ENCODE measurements around the gene ITSN1.

Gene ITSN1

DNA sequence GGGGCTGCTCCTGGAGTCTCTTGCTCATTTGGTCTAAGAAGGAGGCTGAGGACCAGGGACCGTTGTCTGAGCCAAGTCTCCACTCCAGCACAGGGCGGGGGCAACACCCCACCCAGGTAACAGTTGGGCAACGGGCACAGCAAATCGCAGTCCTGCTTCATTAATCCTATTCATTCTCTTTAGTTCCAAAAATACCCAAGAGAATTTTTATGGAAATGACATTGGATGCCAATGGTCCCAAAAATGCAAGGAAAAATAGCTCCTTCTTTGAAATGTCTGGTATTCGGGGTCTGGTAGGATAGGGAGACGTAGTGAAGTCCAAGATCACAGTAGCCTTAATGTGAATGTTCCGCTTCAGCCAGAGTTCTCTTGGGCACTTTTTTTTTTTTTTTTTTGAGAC is 199.3 kb downstream of the ITSN1 start:
- Histone ChIP-seq H3K9ac (ENCODE audit: low read depth in 1 of 2, low read length in 2 of 2) (no peak overlapping the region), H3K9me3 (ENCODE audit: control insufficient read depth in 1 of 2, low read length in 2 of 2) (peaks cover 0 to 5% of the 10 kb centered on the region in 2 donors), H3K4me3 (ENCODE audit: low read depth in 1 of 2, low read length in 2 of 2) (no peak overlapping the region), H3K27me3 (ENCODE audit: control insufficient read depth in 1 of 2, insufficient read depth in 2 of 2, low read length in 2 of 2) (no peaks in the 10 kb centered on the region), H3K4me1 (ENCODE audit: control insufficient read depth in 1 of 2, insufficient read depth in 2 of 2, low read length in 2 of 2) (no peaks in the 10 kb centered on the region), H3K36me3 (ENCODE audit: control insufficient read depth in 1 of 2, insufficient read depth in 2 of 2, low read length in 2 of 2) (peaks cover 3 to 4% of the 10 kb centered on the region in 2 donors), H3K27ac (ENCODE audit: low read depth, low read length) (no peak overlapping the region)

DNA sequence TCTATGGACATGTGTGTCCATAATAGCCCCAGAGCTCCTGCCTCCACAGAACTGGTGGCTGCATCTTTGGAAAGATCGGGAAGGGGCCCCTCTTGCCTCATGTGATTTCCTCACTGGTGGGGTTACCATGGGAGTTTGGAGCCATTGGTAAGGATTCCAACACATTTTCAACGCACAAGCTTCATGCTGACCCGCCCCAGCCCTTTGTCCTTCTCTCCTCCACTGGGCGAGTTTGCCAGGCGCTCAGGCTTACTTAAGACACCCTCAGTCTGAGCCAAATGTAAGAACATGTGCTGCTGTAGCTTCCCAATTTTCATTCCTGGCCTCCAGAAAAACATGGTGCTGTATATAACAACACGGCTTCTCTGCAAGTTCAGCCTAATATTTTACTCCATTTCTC is 200.9 kb downstream of the ITSN1 start:
- H3K27ac ChIP-seq (ENCODE audit: low read depth, low read length): no peak overlapping the region
- H3K4me3 ChIP-seq (ENCODE audit: low read depth in 1 of 2, low read length in 2 of 2): no peak overlapping the region
- H3K9ac ChIP-seq (ENCODE audit: low read depth in 1 of 2, low read length in 2 of 2): no peak overlapping the region
- peaks cover 0 to 5% of the 10 kb centered on the region in 2 donors for H3K9me3 ChIP-seq (ENCODE audit: control insufficient read depth in 1 of 2, low read length in 2 of 2)
- no peaks in the 10 kb centered on the region for H3K27me3 ChIP-seq (ENCODE audit: control insufficient read depth in 1 of 2, insufficient read depth in 2 of 2, low read length in 2 of 2)
- H3K36me3 ChIP-seq (ENCODE audit: control insufficient read depth in 1 of 2, insufficient read depth in 2 of 2, low read length in 2 of 2): peaks cover 3 to 4% of the 10 kb centered on the region in 2 donors
- H3K4me1 ChIP-seq (ENCODE audit: control insufficient read depth in 1 of 2, insufficient read depth in 2 of 2, low read length in 2 of 2): peaks cover 0 to 4% of the 10 kb centered on the region in 2 donors

DNA sequence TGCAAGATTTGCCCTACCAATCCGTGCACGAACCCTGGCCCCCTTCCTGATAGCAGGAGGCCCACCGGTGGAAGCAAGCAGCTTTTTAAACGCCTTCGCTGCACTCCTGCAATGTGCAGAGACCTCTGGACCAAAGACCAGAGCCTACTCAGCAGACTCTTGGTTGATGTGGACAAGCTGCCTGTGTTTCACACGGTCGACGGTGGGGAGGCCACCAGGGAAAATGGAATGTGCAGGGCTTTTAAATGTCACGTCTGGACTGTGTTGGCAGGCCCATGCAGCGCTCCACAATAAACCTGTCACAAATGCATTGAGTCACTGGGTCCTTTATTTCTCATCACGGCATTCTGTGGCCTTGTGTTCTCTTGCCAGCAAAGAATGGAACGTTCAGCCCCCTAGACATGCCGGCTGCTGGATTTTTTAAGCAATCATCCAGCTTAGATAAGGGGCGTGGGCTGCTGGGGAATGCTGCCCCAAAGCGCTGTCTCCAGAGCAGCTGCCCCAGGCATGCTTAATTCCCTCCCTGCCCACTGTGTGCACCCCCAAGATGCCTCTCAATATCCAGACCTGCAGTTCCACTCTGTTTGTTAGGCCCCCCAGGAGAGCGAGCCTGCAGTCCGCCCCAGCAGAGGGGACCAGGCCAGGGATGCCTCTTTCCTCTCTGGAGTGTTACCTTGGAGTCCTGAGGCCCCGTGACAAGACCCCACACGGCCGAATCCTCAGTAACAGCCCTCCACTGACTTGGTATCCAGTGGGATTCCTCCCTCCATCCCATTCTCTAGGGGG is 202.0 kb downstream of the ITSN1 start:
- Histone ChIP-seq H3K4me1 (ENCODE audit: control insufficient read depth in 1 of 2, insufficient read depth in 2 of 2, low read length in 2 of 2) (peaks cover 0 to 9% of the 10 kb centered on the region in 2 donors), H3K27me3 (ENCODE audit: control insufficient read depth in 1 of 2, insufficient read depth in 2 of 2, low read length in 2 of 2) (no peaks in the 10 kb centered on the region), H3K27ac (ENCODE audit: low read depth, low read length) (no peak overlapping the region)

DNA sequence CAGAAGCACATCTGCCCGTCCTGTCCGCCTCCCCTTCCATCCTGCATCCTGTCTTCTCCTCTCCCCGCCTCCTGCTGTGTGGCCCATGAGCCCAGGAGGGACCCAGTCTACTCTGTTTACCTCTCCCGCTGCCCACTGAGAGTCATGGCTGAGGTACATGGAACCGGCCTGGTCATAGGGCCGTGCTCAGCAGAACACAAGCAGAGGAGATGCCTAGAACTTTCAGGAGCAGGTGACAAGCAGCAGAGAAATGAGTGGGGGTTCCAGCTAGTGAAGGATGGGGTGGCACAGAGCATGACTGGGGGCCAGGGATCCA is 202.5 kb downstream of the ITSN1 start:
- no peak overlapping the region for H3K4me3 ChIP-seq (ENCODE audit: low read depth in 1 of 2, low read length in 2 of 2)
- no peak overlapping the region for H3K27ac ChIP-seq (ENCODE audit: low read depth, low read length)
- no peaks in the 10 kb centered on the region for H3K27me3 ChIP-seq (ENCODE audit: control insufficient read depth in 1 of 2, insufficient read depth in 2 of 2, low read length in 2 of 2)
- peaks cover 0 to 9% of the 10 kb centered on the region in 2 donors for H3K4me1 ChIP-seq (ENCODE audit: control insufficient read depth in 1 of 2, insufficient read depth in 2 of 2, low read length in 2 of 2)
- H3K36me3 ChIP-seq (ENCODE audit: control insufficient read depth in 1 of 2, insufficient read depth in 2 of 2, low read length in 2 of 2): no peaks in the 10 kb centered on the region
- peaks cover 0 to 5% of the 10 kb centered on the region in 2 donors for H3K9me3 ChIP-seq (ENCODE audit: control insufficient read depth in 1 of 2, low read length in 2 of 2)
- H3K9ac ChIP-seq (ENCODE audit: low read depth in 1 of 2, low read length in 2 of 2): no peak overlapping the region

More for the DNA sequence above, 202.0 kb downstream of the ITSN1 start:
- Histone ChIP-seq H3K4me3 (ENCODE audit: low read depth in 1 of 2, low read length in 2 of 2) (no peak overlapping the region), H3K9me3 (ENCODE audit: control insufficient read depth in 1 of 2, low read length in 2 of 2) (peaks cover 0 to 5% of the 10 kb centered on the region in 2 donors), H3K9ac (ENCODE audit: low read depth in 1 of 2, low read length in 2 of 2) (no peak overlapping the region), H3K36me3 (ENCODE audit: control insufficient read depth in 1 of 2, insufficient read depth in 2 of 2, low read length in 2 of 2) (peaks cover 3 to 4% of the 10 kb centered on the region in 2 donors)

DNA sequence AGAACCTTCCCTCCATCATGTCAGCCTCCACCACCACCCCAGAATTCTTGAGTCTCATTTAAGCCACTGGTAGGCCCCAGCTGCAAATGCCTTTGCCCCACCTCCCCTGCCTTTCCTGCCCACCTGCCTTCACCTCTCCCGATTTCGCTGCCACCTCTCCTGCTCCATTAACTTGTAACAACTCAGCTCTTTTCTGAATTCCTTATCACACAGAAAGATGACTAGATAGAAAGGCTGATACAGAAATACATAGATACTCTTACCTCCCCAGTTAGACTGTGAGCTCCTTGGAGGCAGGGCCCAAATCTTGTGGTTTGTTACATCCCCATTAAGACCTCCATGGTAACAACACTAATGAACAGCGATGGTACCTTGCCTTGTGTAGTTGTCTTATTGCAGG is 203.8 kb downstream of the ITSN1 start:
- no peak overlapping the region for H3K9ac ChIP-seq (ENCODE audit: low read depth in 1 of 2, low read length in 2 of 2)
- peaks cover 0 to 9% of the 10 kb centered on the region in 2 donors for H3K4me1 ChIP-seq (ENCODE audit: control insufficient read depth in 1 of 2, insufficient read depth in 2 of 2, low read length in 2 of 2)
- H3K27ac ChIP-seq (ENCODE audit: low read depth, low read length): no peak overlapping the region
- H3K4me3 ChIP-seq (ENCODE audit: low read depth in 1 of 2, low read length in 2 of 2): no peak overlapping the region
- no peaks in the 10 kb centered on the region for H3K36me3 ChIP-seq (ENCODE audit: control insufficient read depth in 1 of 2, insufficient read depth in 2 of 2, low read length in 2 of 2)
- H3K9me3 ChIP-seq (ENCODE audit: control insufficient read depth in 1 of 2, low read length in 2 of 2): peaks cover 0 to 5% of the 10 kb centered on the region in 2 donors
- no peaks in the 10 kb centered on the region for H3K27me3 ChIP-seq (ENCODE audit: control insufficient read depth in 1 of 2, insufficient read depth in 2 of 2, low read length in 2 of 2)

DNA sequence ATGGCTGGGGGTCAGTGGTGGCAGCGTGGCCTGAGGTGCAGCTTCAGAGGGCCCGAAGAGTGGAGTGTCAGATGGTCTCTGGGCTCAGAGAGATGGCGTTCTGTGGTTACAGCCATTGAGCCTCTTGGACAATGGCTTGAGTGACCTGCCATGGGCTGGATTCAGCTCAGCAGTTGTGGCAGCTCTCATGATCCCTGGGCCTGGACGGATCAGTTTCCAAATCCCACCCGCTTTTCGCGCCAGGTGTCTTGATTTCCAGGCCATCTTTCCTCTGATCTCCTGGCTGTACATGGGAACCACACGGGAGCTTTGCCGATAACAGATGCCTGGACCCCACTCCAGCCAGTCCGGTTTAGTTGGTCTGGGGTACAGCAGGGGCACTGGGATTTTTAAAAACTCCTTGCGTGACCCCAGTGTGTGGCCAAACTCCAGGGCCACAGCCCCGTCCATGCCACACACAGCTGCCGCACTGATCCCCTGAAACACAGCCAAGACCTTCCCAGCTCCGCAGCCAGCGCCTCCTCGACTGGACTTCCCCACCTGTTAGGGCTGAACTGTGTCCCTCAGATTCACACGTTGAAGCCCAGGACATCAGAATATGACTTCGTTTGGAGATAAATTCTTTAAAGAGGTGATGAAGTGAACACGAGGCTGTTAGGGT is 205.4 kb downstream of the ITSN1 start:
- H3K9ac ChIP-seq (ENCODE audit: low read depth in 1 of 2, low read length in 2 of 2): no peak overlapping the region
- peaks cover 0 to 9% of the 10 kb centered on the region in 2 donors for H3K4me1 ChIP-seq (ENCODE audit: control insufficient read depth in 1 of 2, insufficient read depth in 2 of 2, low read length in 2 of 2)
- H3K36me3 ChIP-seq (ENCODE audit: control insufficient read depth in 1 of 2, insufficient read depth in 2 of 2, low read length in 2 of 2): no peaks in the 10 kb centered on the region
- no peaks in the 10 kb centered on the region for H3K27me3 ChIP-seq (ENCODE audit: control insufficient read depth in 1 of 2, insufficient read depth in 2 of 2, low read length in 2 of 2)
- H3K27ac ChIP-seq (ENCODE audit: low read depth, low read length): no peak overlapping the region
- H3K9me3 ChIP-seq (ENCODE audit: control insufficient read depth in 1 of 2, low read length in 2 of 2): peaks cover 0 to 5% of the 10 kb centered on the region in 2 donors
- no peak overlapping the region for H3K4me3 ChIP-seq (ENCODE audit: low read depth in 1 of 2, low read length in 2 of 2)

DNA sequence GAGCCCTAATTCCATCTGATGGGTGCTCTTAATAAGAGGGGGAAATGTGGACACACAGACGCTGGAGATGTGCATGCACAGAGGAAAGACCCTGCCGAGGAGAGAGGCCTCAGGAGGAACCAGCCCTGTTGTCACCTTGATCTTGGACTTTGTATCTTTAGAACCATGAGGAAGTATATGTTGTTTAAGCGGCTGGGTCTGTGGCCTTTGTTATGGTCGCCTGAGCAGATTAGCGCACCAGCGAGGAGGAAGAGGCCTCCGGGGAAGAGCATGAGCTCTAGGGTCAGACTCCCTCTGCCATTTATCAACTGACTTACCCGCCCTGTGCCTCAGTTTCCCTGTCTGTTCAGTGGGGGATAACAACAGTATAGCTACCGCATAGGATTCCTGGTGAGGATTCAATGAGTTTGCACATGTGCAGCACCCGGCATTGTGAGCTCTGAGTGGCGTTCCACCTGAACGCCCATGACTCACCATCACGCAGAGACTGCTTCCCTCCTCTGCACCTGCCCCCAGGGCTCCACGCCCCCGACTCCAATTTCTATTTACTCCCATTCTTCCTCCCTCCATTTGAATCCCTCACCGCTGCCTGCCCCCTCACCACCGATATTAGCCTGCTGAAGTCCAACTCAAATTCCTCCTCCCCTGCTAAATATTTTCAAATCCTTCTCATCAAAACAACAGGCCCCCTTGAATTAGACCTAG is 206.1 kb downstream of the ITSN1 start:
- H3K4me1 ChIP-seq (ENCODE audit: control insufficient read depth in 1 of 2, insufficient read depth in 2 of 2, low read length in 2 of 2): peaks cover 0 to 9% of the 10 kb centered on the region in 2 donors
- H3K36me3 ChIP-seq (ENCODE audit: control insufficient read depth in 1 of 2, insufficient read depth in 2 of 2, low read length in 2 of 2): no peaks in the 10 kb centered on the region
- H3K27ac ChIP-seq (ENCODE audit: low read depth, low read length): no peak overlapping the region
- no peak overlapping the region for H3K4me3 ChIP-seq (ENCODE audit: low read depth in 1 of 2, low read length in 2 of 2)
- no peak overlapping the region for H3K9ac ChIP-seq (ENCODE audit: low read depth in 1 of 2, low read length in 2 of 2)
- H3K27me3 ChIP-seq (ENCODE audit: control insufficient read depth in 1 of 2, insufficient read depth in 2 of 2, low read length in 2 of 2): no peaks in the 10 kb centered on the region
- peaks cover 0 to 5% of the 10 kb centered on the region in 2 donors for H3K9me3 ChIP-seq (ENCODE audit: control insufficient read depth in 1 of 2, low read length in 2 of 2)

DNA sequence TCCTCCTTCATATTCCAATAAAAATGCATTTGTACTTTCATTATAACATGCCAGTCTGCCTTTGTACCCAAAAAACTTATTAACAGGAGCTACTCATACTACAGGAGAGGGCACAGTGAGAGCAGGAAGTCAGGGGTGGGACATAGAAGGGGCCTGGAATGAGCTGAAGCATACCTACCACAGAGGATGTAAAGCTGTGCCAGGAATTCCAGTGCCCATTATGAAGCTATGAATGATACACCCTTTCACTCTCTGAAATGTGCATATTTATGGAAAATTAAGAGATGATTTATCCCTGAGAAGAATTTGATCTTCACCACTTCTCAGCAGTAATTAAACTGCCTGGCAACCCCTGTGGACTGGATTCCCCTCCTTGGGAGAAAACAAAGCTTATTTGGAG is 207.5 kb downstream of the ITSN1 start:
- Histone ChIP-seq H3K27ac (ENCODE audit: low read depth, low read length) (no peak overlapping the region), H3K36me3 (ENCODE audit: control insufficient read depth in 1 of 2, insufficient read depth in 2 of 2, low read length in 2 of 2) (no peaks in the 10 kb centered on the region), H3K27me3 (ENCODE audit: control insufficient read depth in 1 of 2, insufficient read depth in 2 of 2, low read length in 2 of 2) (no peaks in the 10 kb centered on the region), H3K9ac (ENCODE audit: low read depth in 1 of 2, low read length in 2 of 2) (no peak overlapping the region), H3K9me3 (ENCODE audit: control insufficient read depth in 1 of 2, low read length in 2 of 2) (peaks cover 0 to 5% of the 10 kb centered on the region in 2 donors), H3K4me3 (ENCODE audit: low read depth in 1 of 2, low read length in 2 of 2) (no peak overlapping the region), H3K4me1 (ENCODE audit: control insufficient read depth in 1 of 2, insufficient read depth in 2 of 2, low read length in 2 of 2) (peaks cover 0 to 9% of the 10 kb centered on the region in 2 donors)

DNA sequence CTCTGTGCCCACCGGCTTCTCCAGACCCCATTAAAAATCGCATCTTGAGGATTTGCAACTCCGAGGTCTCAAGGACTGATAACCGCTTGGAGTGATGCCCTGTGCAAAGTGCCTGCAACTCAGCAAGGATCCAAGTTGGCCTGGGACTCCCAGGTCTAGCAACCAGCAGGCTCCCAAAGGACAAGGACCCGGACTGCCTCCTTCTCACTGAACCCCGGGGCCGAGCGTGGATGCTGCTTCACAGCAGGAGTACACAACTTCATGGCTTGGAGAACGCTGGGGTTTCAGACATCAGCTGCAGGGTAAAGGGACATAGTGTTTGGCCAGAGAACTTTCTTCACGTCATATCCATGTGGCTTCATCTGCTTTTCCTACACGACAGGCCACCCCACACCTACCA is 208.1 kb downstream of the ITSN1 start:
- H3K4me3 ChIP-seq (ENCODE audit: low read depth in 1 of 2, low read length in 2 of 2): no peak overlapping the region
- H3K9me3 ChIP-seq (ENCODE audit: control insufficient read depth in 1 of 2, low read length in 2 of 2): peaks cover 0 to 5% of the 10 kb centered on the region in 2 donors
- no peaks in the 10 kb centered on the region for H3K36me3 ChIP-seq (ENCODE audit: control insufficient read depth in 1 of 2, insufficient read depth in 2 of 2, low read length in 2 of 2)
- H3K4me1 ChIP-seq (ENCODE audit: control insufficient read depth in 1 of 2, insufficient read depth in 2 of 2, low read length in 2 of 2): peaks cover 0 to 9% of the 10 kb centered on the region in 2 donors
- no peak overlapping the region for H3K9ac ChIP-seq (ENCODE audit: low read depth in 1 of 2, low read length in 2 of 2)
- no peaks in the 10 kb centered on the region for H3K27me3 ChIP-seq (ENCODE audit: control insufficient read depth in 1 of 2, insufficient read depth in 2 of 2, low read length in 2 of 2)
- no peak overlapping the region for H3K27ac ChIP-seq (ENCODE audit: low read depth, low read length)

DNA sequence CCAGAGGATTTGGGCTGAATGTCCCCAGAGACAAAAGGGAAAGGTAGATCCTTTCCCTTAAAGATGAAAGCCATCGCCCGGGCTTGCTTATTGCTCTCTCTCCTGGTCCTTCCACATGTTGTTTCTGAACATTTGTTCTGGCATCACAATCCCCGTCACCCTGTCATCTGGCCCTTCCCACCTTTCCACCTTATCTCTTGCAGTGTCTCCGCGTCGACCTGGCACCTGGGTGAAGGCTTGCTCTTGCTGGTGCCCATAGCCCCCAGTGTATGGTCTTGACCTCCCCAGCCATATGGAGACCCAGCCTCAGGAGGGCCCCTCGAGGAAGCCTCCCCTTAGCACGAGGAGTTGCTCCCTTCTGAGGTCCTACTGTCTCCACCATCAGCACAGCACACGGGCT is 208.7 kb downstream of the ITSN1 start:
- peaks cover 0 to 9% of the 10 kb centered on the region in 2 donors for H3K4me1 ChIP-seq (ENCODE audit: control insufficient read depth in 1 of 2, insufficient read depth in 2 of 2, low read length in 2 of 2)
- no peaks in the 10 kb centered on the region for H3K27me3 ChIP-seq (ENCODE audit: control insufficient read depth in 1 of 2, insufficient read depth in 2 of 2, low read length in 2 of 2)
- H3K27ac ChIP-seq (ENCODE audit: low read depth, low read length): no peak overlapping the region
- peaks cover 0 to 2% of the 10 kb centered on the region in 2 donors for H3K9me3 ChIP-seq (ENCODE audit: control insufficient read depth in 1 of 2, low read length in 2 of 2)
- no peak overlapping the region for H3K4me3 ChIP-seq (ENCODE audit: low read depth in 1 of 2, low read length in 2 of 2)
- no peaks in the 10 kb centered on the region for H3K36me3 ChIP-seq (ENCODE audit: control insufficient read depth in 1 of 2, insufficient read depth in 2 of 2, low read length in 2 of 2)
- H3K9ac ChIP-seq (ENCODE audit: low read depth in 1 of 2, low read length in 2 of 2): no peak overlapping the region

Data from duodenal mucosa (tissue), 2 donors.